Hematopoietic multipotent progenitor cell treated with erythropoietin and hydrocortisone succinate and interleukin-3 and kit ligand, for 8 days (in vitro differentiated cells): ENCODE data around the gene GGPS1.
A peak's percentile ranks its signal among the peaks of the same experiment; 100 is the strongest.
"Not testable (repeated sequence)": the region's sequence is repeated elsewhere in the genome, so short reads cannot be mapped to it uniquely, and the experiment has no call there.

Experiments
- DNase-seq: peaks from one replicate; pipeline ENCODE4 v3.0.0-alpha.2; 2015

Gene GGPS1

DNA sequence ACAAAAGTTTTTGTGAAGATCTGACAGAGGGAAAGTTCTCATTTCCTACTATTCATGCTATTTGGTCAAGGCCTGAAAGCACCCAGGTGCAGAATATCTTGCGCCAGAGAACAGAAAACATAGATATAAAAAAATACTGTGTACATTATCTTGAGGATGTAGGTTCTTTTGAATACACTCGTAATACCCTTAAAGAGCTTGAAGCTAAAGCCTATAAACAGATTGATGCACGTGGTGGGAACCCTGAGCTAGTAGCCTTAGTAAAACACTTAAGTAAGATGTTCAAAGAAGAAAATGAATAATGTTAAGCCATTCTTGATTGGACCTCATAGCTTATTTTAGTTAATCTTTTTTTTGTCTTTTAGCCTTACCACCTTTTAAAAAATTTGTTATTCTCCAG is 14.1 kb downstream of the GGPS1 start:
- DNase-seq: no peak

DNA sequence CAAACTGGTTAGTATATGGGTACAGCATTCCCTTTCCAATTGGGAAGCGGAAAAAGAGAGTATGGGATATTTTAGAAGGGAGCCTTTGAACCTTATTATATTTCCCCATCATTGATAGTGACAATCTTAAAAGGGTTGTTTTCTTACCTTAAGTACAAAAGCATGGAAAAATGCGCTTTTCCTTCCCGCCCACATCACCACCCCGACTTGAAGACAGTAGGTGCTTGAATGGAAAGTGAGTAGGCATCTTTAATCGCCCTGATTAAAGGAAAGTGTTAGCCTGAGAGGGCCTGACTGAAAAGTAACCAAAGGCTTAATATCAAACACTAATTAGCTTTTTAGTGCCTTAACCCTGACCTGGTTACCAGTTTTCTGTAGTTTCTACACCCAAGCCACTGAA is 15.4 kb downstream of the GGPS1 start:
- DNase-seq: no peak

DNA sequence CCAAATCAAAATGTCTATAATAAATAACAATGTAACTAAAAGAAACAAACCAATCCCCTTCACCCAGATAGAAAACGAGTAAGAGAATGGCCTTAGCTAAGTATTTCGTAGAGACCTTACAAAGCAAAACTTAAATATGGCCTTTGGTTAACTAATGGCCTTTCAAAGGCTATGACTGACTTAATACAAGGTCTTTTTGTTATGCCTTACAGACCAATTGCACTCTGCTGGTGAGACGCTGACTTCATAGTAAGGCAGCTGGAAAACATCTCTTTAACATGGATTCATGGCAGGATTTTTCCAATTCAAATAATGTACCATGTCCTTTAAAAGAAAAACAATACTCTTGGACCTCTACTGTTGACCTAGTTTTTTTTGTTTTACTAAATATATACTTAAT is 23.1 kb downstream of the GGPS1 start:
- DNase-seq: no peak

DNA sequence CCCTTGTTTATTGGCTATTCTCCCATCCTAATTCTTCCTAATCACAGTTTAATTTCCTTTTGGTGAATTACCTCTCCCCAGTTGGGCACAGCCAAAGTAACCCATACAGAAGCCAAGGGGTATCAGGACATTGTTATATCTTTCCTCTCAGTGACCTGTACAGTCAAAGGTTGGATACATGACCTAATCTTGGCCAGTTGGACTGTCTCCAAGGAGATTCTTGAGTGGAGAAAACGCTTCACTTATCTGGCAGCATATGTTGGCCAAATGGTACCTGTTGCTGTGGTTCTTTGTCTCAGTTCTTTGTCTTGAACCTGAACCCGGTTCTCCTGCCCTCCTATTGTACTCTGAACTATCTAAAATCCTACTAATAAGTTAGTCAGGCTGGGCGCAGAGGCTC is 23.5 kb downstream of the GGPS1 start:
- DNase-seq: no peak

DNA sequence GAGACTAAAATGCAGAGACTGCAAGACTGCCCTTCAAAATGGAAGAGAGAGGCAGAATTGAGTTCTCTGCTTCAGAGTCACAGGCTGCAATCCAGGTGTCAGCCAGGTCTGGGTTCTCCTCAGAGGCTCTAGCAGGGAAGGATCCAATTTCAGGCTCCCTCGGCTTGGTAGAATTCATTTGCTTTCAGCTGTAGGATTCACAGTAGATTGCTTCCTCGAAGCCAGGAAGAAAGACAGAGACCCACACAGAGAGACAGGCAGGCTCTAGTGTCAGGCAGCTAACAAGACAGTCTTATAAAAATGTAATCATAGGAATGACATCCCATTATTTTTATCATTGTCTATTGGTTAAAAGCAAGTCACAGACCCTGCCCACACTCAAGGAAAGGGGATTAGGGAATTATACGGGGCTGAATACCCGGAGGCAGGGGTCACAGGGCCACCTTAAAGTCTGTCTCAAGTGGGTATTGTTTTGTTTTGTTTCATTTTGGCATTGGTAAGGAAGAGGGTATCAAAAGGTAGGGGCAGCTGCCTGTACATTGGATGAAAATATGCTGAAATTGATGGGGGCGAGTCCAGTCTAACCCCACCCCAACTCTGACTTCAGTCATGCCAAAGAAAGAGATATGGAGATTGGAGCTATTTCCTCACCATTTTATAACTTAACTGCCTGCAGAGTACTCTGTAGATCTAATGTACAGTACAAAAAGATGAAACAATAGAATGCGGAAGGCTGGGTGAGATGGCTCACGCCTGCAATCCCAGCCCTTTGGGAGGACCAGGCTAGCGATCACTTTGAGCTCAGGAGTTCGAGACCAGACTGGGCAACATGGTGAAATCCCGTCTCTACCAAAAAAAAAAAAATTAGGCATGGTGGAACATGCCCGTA is 29.4 kb downstream of the GGPS1 start:
- no peak for DNase-seq

DNA sequence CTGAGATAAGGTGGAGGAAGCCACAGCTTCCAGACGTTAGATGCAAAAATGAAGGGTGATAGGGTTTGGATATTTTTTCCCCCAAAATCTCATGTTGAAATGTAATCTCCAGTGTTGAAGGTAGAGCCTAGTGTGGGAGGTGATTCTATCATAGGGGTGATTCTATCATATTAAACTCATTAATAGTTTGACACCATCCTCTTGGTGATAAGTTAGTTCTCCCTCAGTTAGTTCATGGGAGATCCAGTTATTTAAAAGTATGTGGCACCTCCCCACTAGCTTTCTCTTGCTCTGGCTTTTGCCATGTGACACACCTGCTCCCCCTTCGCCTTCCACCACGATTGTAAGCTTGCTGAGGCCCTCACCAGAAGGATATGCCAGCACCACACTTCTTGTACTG is 30.5 kb downstream of the GGPS1 start:
- no peak for DNase-seq

DNA sequence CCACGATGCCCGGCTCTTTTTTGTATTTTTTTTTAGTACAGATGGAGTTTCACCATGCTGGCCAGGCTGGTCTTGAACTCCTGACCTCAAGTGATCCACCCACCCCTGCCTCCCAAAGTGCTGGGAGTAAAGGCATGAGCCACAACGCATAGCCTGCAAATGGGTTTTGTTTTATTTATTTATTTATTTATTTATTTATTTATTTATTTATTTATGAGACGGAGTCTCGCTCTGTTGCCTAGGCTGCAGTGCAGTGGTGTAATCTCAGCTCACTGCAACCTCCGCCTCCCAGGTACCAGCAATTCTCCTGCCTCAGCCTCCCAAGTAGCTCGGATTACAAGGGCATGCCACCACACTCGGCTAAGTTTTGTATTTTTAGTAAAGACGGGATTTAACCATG is 35.8 kb downstream of the GGPS1 start:
- not testable (repeated sequence) for DNase-seq

DNA sequence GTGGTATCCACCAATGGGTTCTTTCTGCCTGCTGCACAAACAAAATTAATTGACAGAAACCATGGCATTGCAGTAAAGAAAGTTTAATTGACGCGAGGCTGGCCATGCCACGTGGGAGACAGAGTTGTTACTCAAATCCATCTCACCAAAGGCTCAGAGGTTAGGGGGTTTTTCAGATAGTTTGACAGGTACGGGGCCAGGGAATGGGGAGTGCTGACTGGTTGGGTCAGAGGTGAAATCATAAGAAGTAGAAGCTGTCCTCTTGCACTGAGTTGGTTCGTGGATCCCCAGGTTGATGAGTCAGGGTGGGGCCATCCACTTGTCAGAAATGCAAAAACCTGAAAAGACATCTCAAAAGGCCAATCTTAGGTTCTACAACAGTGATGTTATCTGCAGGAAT is 37.9 kb downstream of the GGPS1 start:
- no peak for DNase-seq

DNA sequence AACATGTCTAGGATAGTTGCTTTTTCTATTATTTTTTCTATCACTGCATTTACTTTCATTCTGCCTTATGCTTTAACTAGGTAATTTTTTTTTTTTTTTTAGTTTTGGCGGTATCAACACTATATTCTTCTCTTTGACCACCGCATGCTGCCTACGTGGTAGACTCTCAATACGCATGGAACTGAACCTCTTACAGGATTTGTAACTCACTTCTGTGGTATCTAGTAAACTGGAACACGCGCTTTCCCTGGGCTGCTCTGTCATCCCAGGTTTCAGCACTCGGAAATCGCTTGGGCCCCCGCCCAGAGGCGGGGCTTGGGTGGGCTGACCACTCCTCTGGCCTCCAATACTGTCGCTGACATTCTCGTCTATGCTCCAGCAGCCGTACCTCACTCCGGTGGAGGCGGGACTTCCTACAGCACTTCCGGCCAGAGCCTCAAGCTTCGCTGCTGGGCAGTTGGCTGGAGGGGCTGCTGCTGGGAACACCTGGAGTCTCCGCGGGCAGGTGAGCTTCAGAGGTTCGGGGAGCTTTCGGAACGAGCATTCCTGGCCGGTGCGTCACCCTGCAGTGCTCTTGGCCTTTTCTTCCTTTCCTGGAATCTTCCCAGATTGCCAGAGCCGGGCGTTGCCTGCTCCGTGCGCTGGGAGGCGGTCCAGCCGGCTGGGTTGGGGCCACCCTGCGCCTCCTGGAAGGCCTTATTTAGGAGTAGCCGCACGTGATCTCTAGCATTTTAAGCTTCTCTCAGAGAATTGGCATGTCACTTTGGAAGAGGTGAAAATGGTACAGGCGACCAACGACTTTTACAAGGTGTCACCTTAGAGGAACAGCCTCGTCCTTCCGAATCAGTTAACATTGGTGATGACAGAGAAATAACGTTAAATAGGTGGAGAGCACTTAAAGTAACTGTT is 38.9 kb downstream of the GGPS1 start, which contains the start of gene TBCE:
TBCE (plus strand) TSS at position 428 of the 909 bp plus-strand sequence. CDS start 12,623 bp downstream, outside the sequence.
- DNase-seq: peak; percentile 98

DNA sequence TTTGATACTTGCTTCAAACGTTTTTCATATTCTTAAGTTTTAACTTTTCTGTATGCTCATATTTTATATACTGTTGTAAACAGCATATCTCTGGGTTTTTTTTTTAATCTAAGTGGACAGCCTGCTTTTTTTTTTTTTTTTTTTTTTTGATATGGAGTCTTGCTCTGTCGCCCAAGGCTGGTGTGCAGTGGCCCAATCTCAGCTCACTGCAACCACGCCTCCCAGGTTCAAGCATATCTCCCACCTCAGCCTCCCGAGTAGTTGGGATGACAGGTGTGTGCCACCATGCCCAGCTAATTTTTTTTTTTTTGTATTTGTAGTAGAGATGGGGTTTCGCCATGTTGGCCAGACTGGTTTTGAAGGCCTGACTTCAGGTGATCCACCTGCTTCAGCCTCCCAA is 40.1 kb downstream of the GGPS1 start:
- DNase-seq: no peak

DNA sequence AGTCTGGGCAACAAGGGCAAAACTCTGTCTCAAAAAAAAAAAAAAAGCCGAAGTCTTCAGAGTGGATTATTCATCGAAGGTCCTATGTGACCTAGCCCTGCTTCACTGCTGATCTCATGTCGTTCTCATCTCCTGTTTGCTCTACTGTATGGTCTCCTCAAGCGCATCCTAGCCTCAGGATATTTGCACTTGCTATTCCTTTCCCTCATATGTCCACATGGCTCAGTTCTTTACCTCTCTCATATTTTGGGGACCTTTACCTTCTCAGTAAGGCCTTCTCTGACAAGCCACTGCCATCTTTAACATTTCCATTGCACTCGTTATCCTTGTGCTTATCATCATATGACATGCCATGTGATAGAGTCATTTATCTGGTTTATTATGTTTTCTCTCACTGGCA is 41.4 kb downstream of the GGPS1 start:
- no peak for DNase-seq

DNA sequence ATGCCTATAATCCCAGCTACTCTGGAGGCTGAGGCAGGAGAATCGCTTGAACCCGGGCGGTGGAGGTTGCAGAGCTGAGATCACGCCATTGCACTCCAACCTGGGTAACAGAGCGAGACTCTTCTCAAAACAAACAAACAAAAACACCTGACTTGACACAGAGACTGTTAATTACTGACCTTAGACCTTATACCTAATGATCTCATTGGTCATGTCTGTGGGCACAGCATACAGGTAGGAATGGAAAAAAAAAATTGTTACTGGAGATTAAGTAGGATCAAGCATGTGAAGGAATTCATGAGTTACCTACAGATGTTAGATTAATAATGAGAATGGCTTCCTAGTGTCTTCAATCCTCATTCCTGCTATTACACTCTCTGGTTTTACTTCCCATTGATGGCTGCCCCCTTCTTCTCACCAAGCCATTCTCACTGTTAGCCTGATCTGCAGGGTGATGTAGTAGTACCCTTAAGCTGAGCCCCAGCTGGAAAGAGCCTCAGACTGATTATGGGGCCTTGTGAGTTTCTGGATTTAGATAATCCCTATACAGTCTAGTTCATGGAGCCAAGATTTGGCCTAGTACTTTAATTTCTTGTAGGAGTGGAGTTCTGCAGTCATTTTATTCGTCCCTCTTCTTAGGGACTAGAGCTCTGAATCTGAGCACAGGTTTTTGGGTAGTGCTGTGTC is 47.7 kb downstream of the GGPS1 start:
- DNase-seq: no peak

DNA sequence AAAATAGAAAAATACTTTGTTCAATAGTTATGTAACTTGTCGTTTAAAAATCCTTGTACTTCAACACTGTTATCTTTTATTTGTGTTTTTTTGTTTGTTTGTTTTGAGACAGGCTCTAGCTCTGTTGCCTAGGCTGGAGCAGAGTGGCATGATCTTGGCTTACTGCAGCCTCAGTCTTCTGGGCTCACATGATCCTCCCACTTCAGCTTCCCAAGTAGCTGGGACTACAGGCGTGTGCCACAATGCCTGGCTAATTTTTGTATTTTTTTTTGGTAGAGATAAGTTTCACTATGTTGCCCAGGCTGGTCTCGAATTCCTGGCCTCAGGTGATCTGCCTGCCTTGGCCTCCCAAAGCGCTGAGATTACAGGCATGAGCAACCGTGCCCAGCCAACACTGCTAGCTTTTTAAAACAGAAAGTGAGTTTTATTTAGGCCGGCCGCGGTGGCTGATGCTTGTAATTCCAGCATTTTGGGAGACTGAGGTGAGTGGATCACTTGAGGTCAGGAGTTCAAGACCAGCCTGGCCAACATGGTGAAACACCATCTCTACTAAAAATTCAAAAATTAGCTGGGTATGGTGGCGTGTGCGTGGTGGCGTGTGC is 49.9 kb downstream of the GGPS1 start:
- not testable (repeated sequence) for DNase-seq

DNA sequence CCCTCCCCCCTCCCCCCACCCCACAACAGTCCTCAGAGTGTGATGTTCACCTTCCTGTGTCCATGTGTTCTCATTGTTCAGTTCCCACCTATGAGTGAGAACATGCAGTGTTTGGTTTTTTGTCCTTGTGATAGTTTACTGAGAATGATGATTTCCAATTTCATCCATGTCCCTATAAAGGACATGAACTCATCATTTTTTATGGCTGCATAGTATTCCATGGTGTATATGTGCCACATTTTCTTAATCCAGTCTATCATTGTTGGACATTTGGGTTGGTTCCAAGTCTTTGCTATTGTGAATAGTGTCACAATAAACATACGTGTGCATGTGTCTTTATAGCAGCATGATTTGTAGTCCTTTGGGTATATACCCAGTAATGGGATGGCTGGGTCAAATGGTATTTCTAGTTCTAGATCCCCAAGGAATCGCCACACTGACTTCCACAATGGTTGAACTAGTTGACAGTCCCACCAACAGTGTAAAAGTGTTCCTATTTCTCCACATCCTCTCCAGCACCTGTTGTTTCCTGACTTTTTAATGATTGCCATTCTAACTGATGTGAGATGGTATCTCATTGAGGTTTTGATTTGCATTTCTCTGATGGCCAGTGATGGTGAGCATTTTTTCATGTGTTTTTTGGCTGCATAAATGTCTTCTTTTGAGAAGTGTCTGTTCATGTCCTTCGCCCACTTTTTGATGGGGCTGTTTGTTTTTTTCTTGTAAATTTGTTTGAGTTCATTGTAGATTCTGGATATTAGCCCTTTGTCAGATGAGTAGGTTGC is 53.8 kb downstream of the GGPS1 start:
- DNase-seq: not testable (repeated sequence)

DNA sequence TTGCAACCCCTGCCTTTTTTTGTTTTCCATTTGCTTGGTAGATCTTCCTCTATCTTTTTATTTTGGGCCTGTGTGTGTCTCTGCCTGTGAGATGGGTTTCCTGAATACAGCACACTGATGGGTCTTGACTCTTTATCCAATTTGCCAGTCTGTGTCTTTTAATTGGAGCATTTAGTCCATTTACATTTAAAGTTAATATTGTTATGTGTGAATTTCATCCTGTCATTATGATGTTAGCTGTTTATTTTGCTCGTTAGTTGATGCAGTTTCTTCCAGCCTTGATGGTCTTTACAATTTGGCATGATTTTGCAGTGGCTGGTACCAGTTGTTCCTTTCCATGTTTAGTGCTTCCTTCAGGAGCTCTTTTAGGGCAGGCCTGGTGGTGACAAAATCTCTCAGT is 57.3 kb downstream of the GGPS1 start:
- not testable (repeated sequence) for DNase-seq

DNA sequence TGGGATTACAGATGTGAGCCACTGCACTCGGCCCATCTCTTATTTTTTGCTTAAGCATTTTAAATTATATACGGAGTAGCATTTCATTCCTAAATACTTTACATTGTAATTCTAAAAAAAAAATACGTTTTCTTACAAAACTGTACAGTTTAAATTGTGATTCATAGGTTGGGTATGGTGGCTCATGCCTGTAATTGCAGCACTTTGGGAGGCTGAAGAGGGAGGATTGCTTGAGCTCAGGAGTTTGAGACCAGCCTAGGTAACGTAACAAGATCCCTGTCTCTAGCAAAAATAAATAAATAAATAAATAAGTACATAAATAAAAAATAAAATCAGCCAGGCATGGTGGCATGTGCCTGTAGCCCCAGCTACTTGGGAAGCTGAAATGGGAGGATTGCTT is 63.5 kb downstream of the GGPS1 start:
- no peak for DNase-seq
